Panc1 (cell line): ENCODE measurements around the gene UGT1A7. TPM values are rescaled to one million over a fixed set of nuclear protein-coding genes. Genes with fewer than 3 reads are reported as not detected.

Experiments used
- ATAC-seq: fragments of 200-7000 bp; cut with Tn5 transposase; 2 replicates; pipeline ENCODE4 v1.9.1; 2020; ENCODE audit warnings: mild to moderate bottlenecking, moderate library complexity
- BruUV-seq: library from RNA; stranded (reverse); fragments of 400-500 nt; replicated peaks from 2 replicates; lab custom pipeline; 2021; lab: Mats Ljungman, UMichigan
- CTCF ChIA-PET: fragments of 300-600 bp; sonication (Branson Sonifier 250); formaldehyde crosslinking; loops from one replicate; lab custom pipeline; 2022; ENCODE audit warnings: antibody characterized with exemption; lab: Charles Lee
- POLR2A ChIA-PET: fragments of 300-600 bp; sonication (Branson Sonifier 250); formaldehyde crosslinking; loops from one replicate; lab custom pipeline; 2022; ENCODE audit warnings: antibody characterized with exemption; lab: Charles Lee
- DNase-seq: peaks from one replicate; pipeline ENCODE4 v3.0.0-alpha.2; 2010; ENCODE audit warnings: low read depth, low spot score
- H3K27ac ChIP-seq: 2 replicates; pipeline ENCODE4 v1.5.1; 2011; ENCODE audit warnings: mild to moderate bottlenecking, low read length, inconsistent platforms
- H3K27me3 ChIP-seq: fragments of 200-500 bp; sonication (Bioruptor generic); 2 replicates; pipeline ENCODE4 v1.6.0; 2014; ENCODE audit warnings: low read length, inconsistent platforms; ENCODE audit not compliant: control insufficient read depth, insufficient read depth
- H3K36me3 ChIP-seq: fragments of 200-500 bp; sonication (Bioruptor generic); 2 replicates; pipeline ENCODE4 v1.5.1; 2014; ENCODE audit warnings: inconsistent platforms, mild to moderate bottlenecking, low read length, moderate library complexity; ENCODE audit not compliant: control insufficient read depth, insufficient read depth
- H3K4me1 ChIP-seq: 2 replicates; pipeline ENCODE4 v1.5.1; 2011; ENCODE audit warnings: inconsistent platforms, mild to moderate bottlenecking, low read length, moderate library complexity; ENCODE audit not compliant: control insufficient read depth, insufficient read depth
- H3K4me3 ChIP-seq, 2 experiments: 2 replicates each; pipeline ENCODE4 v1.5.1; 2011 to 2012; ENCODE audit warnings: low read depth in 2 of 2, low read length in 2 of 2, mild to moderate bottlenecking in 2 of 2, inconsistent platforms in 1 of 2, moderate library complexity in 1 of 2
- H3K9me3 ChIP-seq: fragments of 200-500 bp; sonication (Bioruptor generic); 2 replicates; pipeline ENCODE4 v1.5.1; 2014; ENCODE audit warnings: low read depth, mild to moderate bottlenecking, inconsistent platforms, low read length, moderate library complexity; ENCODE audit not compliant: control insufficient read depth, insufficient read depth
- POLR2AphosphoS5 ChIP-seq: IDR thresholded peaks from 2 replicates; pipeline ENCODE4 v1.6.1; 2012; ENCODE audit warnings: mild to moderate bottlenecking, low read depth, low read length, moderate library complexity
- SIN3A ChIP-seq: IDR thresholded peaks from 2 replicates; pipeline ENCODE4 v1.6.1; 2012; ENCODE audit warnings: low read depth, mild to moderate bottlenecking, low read length, moderate library complexity, borderline replicate concordance; ENCODE audit not compliant: insufficient read depth
- TCF7L2 ChIP-seq: IDR thresholded peaks from 2 replicates; pipeline ENCODE4 v1.6.1; 2011; ENCODE audit warnings: mild to moderate bottlenecking, low read depth, low read length, inconsistent platforms
- in situ Hi-C: cut with HindIII; loops from 2 replicates; pipeline ENCODE4 v1.10.0; 2016; ENCODE audit warnings: low sequenced_read_pairs, low pct_unique_long_range_greater_than_20kb
- intact Hi-C: fragments of 100-400 bp; cut with micrococcal nuclease; formaldehyde crosslinking; loops from one replicate; pipeline ENCODE4 v1.10.0; 2022; ENCODE audit not compliant: unreplicated experiment
- total RNA-seq: library from RNA; stranded (reverse); gene quantifications from one replicate; pipeline ENCODE4 v1.2.1, GENCODE V29; 2021; ENCODE audit not compliant: unreplicated experiment
- TF ChIP-seq, protein P1 (sequence below), 2 experiments: IDR thresholded peaks; 2 replicates each; pipeline ENCODE4 v1.6.1; 2011 to 2012; ENCODE audit warnings: low read depth in 2 of 2, control low read depth in 1 of 2, low read length in 1 of 2, mild to moderate bottlenecking in 1 of 2, moderate library complexity in 1 of 2; ENCODE audit not compliant: insufficient read depth in 1 of 2
- TF ChIP-seq, protein P2 (sequence below): fragments of 450-650 bp; IDR thresholded peaks from 2 replicates; pipeline ENCODE4 v1.5.1; 2017; ENCODE audit warnings: mild to moderate bottlenecking

The UGT1A7 gene
- total RNA-seq, 1 experiment from 2014 or later = not detected

DNA sequence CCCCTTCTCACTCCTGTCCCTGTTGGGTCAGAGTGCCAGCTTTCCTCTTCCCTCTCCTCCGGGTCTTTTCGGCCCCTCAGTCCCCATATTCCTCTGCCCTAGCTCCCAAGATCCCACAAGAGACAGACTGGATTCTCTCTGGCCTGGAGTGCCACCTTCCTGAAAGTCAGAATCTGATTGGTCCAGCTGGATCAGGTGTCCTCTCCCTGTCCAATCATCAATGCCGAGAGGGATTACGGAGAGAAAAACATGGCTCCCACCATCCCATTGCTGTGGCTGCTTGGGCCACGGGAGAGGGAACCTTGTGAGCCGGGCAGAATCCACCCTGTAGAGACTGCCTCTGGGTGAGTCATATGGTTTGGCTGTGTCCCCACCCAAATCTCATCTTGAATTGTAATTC, 93.7 kb downstream of the UGT1A7 start:
- no TSS peak for BruUV-seq
- CTCF ChIA-PET = no interaction called here
- POLR2A ChIA-PET = no interaction called here
- H3K9me3 ChIP-seq = no peaks in the 10 kb centered on the region
- TF ChIP-seq POLR2AphosphoS5 (no peak), TCF7L2 (no peak), SIN3A (no peak)
- TF ChIP-seq, protein P1, sequence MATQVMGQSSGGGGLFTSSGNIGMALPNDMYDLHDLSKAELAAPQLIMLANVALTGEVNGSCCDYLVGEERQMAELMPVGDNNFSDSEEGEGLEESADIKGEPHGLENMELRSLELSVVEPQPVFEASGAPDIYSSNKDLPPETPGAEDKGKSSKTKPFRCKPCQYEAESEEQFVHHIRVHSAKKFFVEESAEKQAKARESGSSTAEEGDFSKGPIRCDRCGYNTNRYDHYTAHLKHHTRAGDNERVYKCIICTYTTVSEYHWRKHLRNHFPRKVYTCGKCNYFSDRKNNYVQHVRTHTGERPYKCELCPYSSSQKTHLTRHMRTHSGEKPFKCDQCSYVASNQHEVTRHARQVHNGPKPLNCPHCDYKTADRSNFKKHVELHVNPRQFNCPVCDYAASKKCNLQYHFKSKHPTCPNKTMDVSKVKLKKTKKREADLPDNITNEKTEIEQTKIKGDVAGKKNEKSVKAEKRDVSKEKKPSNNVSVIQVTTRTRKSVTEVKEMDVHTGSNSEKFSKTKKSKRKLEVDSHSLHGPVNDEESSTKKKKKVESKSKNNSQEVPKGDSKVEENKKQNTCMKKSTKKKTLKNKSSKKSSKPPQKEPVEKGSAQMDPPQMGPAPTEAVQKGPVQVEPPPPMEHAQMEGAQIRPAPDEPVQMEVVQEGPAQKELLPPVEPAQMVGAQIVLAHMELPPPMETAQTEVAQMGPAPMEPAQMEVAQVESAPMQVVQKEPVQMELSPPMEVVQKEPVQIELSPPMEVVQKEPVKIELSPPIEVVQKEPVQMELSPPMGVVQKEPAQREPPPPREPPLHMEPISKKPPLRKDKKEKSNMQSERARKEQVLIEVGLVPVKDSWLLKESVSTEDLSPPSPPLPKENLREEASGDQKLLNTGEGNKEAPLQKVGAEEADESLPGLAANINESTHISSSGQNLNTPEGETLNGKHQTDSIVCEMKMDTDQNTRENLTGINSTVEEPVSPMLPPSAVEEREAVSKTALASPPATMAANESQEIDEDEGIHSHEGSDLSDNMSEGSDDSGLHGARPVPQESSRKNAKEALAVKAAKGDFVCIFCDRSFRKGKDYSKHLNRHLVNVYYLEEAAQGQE (IDR thresholded peaks at IDR 0.05; ENCODE audit: insufficient read depth in 1 of 2, low read depth in 2 of 2, low read length in 1 of 2) = no peak
- TF ChIP-seq, protein P2, sequence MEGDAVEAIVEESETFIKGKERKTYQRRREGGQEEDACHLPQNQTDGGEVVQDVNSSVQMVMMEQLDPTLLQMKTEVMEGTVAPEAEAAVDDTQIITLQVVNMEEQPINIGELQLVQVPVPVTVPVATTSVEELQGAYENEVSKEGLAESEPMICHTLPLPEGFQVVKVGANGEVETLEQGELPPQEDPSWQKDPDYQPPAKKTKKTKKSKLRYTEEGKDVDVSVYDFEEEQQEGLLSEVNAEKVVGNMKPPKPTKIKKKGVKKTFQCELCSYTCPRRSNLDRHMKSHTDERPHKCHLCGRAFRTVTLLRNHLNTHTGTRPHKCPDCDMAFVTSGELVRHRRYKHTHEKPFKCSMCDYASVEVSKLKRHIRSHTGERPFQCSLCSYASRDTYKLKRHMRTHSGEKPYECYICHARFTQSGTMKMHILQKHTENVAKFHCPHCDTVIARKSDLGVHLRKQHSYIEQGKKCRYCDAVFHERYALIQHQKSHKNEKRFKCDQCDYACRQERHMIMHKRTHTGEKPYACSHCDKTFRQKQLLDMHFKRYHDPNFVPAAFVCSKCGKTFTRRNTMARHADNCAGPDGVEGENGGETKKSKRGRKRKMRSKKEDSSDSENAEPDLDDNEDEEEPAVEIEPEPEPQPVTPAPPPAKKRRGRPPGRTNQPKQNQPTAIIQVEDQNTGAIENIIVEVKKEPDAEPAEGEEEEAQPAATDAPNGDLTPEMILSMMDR = no peak
- H3K27me3 ChIP-seq = no peaks in the 10 kb centered on the region
- no peak overlapping the region for H3K27ac ChIP-seq
- no peaks in the 10 kb centered on the region for H3K4me1 ChIP-seq
- DNase-seq (no peak), ATAC-seq (no peak)
- no peaks in the 10 kb centered on the region for H3K36me3 ChIP-seq
- H3K4me3 ChIP-seq = no peak overlapping the region
- in situ Hi-C loops (no loop called here), intact Hi-C loops (no loop called here)

DNA sequence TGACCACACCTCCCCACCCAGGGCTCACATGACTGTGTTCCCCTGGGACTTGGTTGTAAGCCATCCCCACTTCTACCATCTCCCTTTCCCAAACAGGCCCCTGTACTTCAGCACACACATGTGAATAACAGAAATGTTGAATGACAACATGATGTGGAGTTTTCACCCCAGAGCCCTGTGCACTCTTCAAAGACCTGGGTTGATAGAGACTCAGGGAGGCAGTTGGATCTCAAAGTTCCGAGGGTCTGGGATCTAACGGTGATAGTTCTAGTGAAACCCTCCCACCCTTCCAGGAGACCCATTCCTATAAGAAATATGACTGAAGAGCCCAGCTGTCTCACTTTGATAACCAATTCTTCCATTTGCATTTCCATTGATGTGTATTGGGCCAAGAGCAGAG, 96.3 kb downstream of the UGT1A7 start, which contains the start of gene MROH2A:
MROH2A (plus strand) TSS at position 301 of the 400 bp plus-strand sequence. CDS start 1,029 bp downstream, outside the sequence.
- no peak for DNase-seq
- intact Hi-C loops (no loop called here), in situ Hi-C loops (no loop called here)
- no peak within 1 kb of the TSS for H3K4me3 ChIP-seq
- H3K36me3 ChIP-seq = no peaks in the 10 kb centered on the region
- TF ChIP-seq SIN3A (no peak), TCF7L2 (no peak), POLR2AphosphoS5 (no peak)
- TF ChIP-seq, protein P1 (IDR thresholded peaks at IDR 0.05; ENCODE audit: insufficient read depth in 1 of 2, low read depth in 2 of 2, low read length in 1 of 2) = no peak
- TF ChIP-seq, protein P2 = no peak
- ChIA-PET POLR2A (no interaction called here), CTCF (no interaction called here)
- no peak within 1 kb of the TSS for H3K27ac ChIP-seq
- H3K27me3 ChIP-seq = no peaks in the 10 kb centered on the region
- no peaks in the 10 kb centered on the region for H3K4me1 ChIP-seq
- no TSS peak for BruUV-seq
- no peaks in the 10 kb centered on the region for H3K9me3 ChIP-seq
- ATAC-seq = no peak
